H1 (cell line): ENCODE results near the gene AGBL4. TPM values are rescaled to one million over a fixed set of nuclear protein-coding genes. Genes with fewer than 3 reads are reported as not detected.

Experiments
- ATF3 ChIP-seq: IDR thresholded peaks from 2 replicates; pipeline ENCODE4 v1.6.1; 2011; ENCODE audit warnings: low read depth, mild to moderate bottlenecking, low read length; ENCODE audit not compliant: insufficient read depth
- CHD1 ChIP-seq: IDR thresholded peaks from 2 replicates; pipeline ENCODE4 v1.6.1; 2012; ENCODE audit warnings: low read depth, low read length, improper control_type of control experiment
- CHD7 ChIP-seq: fragments of 300-600 bp; sonication (generic); IDR thresholded peaks from 2 replicates; pipeline ENCODE4 v1.7.1; 2012; ENCODE audit warnings: low read length, moderate library complexity, mild to moderate bottlenecking, inconsistent platforms; ENCODE audit not compliant: insufficient replicate concordance
- FOSL1 ChIP-seq: IDR thresholded peaks from 2 replicates; pipeline ENCODE4 v1.6.1; 2011; ENCODE audit warnings: mild to moderate bottlenecking, low read depth, low read length, moderate library complexity; ENCODE audit not compliant: insufficient read depth
- GTF2F1 ChIP-seq: IDR thresholded peaks from 2 replicates; pipeline ENCODE4 v1.6.1; 2012; ENCODE audit warnings: low read depth, low read length, improper control_type of control experiment, borderline replicate concordance
- JUND ChIP-seq: IDR thresholded peaks from 2 replicates; pipeline ENCODE4 v1.6.1; 2011; ENCODE audit warnings: mild to moderate bottlenecking, improper control_type of control experiment, low read length
- SIRT6 ChIP-seq: IDR thresholded peaks from one replicate; pipeline ENCODE4 v1.7.1; 2012; ENCODE audit warnings: low read length, inconsistent platforms
- ZNF274 ChIP-seq: IDR thresholded peaks from 2 replicates; pipeline ENCODE4 v1.7.0; 2012; ENCODE audit warnings: low read length, borderline replicate concordance; ENCODE audit errors: extremely low read depth
- polyA plus RNA-seq, 7 experiments: library from polyadenylated mRNA; depleted of rRNA in 3 of 7; stranded (reverse) in 5 of 7; unstranded in 2 of 7; fragments of >200 nt in 5 of 7; fragments of 200-250 nt in 2 of 7; gene quantifications; 1 replicate in 5 of 7; 2 replicates in 1 of 7; 4 replicates in 1 of 7; pipeline versions ENCODE4 v1.2.1 to v1.2.3, GENCODE V29; 2011 to 2013; ENCODE audit warnings: missing spikeins in 2 of 7, mixed read lengths in 2 of 7
- total RNA-seq: library from RNA; stranded (reverse); fragmentation: NEBNext Ultra II Directional; extraction: Animal tissue kit (Norgen Biotek cat#: 25700); gene quantifications from 2 replicates; pipeline ENCODE4 v1.2.1, GENCODE V29; 2021

Gene AGBL4
- total and polyA plus RNA-seq, 2 of the 8 experiments (the other 6 are each of a cell fraction or from before 2014, with no cell fraction given) = 0.41 to 0.45 TPM

GRCh38 chr1:49541096-49541752 lies 482.5 kb downstream of the AGBL4 start (continued):
- TF ChIP-seq CHD7 (no peak), JUND (no peak), CHD1 (no peak), ATF3 (no peak), FOSL1 (no peak), GTF2F1 (no peak), SIRT6 (no peak), ZNF274 (no peak)
